Upper lobe of left lung (tissue), 6 donors: Measurements from ENCODE around the gene CUEDC1. TPM values are rescaled to one million over a fixed set of nuclear protein-coding genes. Genes with fewer than 3 reads are reported as not detected.
A peak's percentile ranks its signal among the peaks of the same experiment; 100 is the strongest.

ENCODE experiments used
- ATAC-seq, 2 donors: fragments of 200-7000 bp; cut with Tn5 transposase; one replicate each; pipeline ENCODE4 v1.9.1; 2022; ENCODE audit warnings: mild to moderate bottlenecking in 2 of 2, moderate library complexity in 2 of 2; ENCODE audit not compliant: low FRiP score in 2 of 2
- DNase-seq, 2 donors: peaks; one replicate each; pipeline ENCODE4 v3.0.0-alpha.2; 2019 to 2020
- H3K27ac ChIP-seq, 4 donors: fragments of 200-600 bp; sonication (generic); one replicate each; pipeline ENCODE4 v1.5.1; 2016 to 2019
- H3K27me3 ChIP-seq, 4 donors: fragments of 200-600 bp; sonication (generic); one replicate each; pipeline ENCODE4 v1.5.1; 2017 to 2019
- H3K36me3 ChIP-seq, 4 donors: fragments of 200-600 bp; sonication (generic); one replicate each; pipeline ENCODE4 v1.5.1; 2016 to 2019
- H3K4me1 ChIP-seq, 4 donors: fragments of 200-600 bp; sonication (generic); one replicate each; pipeline ENCODE4 v1.5.1; 2018 to 2019
- H3K4me3 ChIP-seq, 4 donors: fragments of 200-600 bp; sonication (generic); one replicate each; pipeline ENCODE4 v1.5.1; 2017 to 2019; ENCODE audit warnings: mild to moderate bottlenecking in 2 of 4, moderate library complexity in 1 of 4
- H3K9me3 ChIP-seq, 4 donors: fragments of 200-600 bp; sonication (generic); one replicate each; pipeline ENCODE4 v1.5.1; 2018 to 2019
- EP300 ChIP-seq, 4 donors: sonication (generic); formaldehyde crosslinking; IDR thresholded peaks; one replicate each; pipeline ENCODE4 v1.5.1; 2017; ENCODE audit warnings: antibody characterized with exemption in 4 of 4, control low read depth in 2 of 4
- POLR2A ChIP-seq, 4 donors: fragments of 450-650 bp; IDR thresholded peaks; one replicate each; pipeline ENCODE4 v1.5.1; 2016 to 2017; ENCODE audit warnings: antibody characterized with exemption in 4 of 4, mild to moderate bottlenecking in 2 of 4
- POLR2AphosphoS5 ChIP-seq, 2 donors: sonication (generic); formaldehyde crosslinking; IDR thresholded peaks; one replicate each; pipeline ENCODE4 v1.5.1; 2017; ENCODE audit warnings: antibody characterized with exemption in 2 of 2
- whole genome bisulfite sequencing, 2 donors: methylation state at CpG; one replicate each; pipeline ENCODE4 v1.1.5; 2017 to 2018; 5-methylcytosine and 5-hydroxymethylcytosine counted together
- total RNA-seq, 6 donors: library from RNA; depleted of rRNA in 4 of 6; stranded (reverse); fragments of >200 nt in 4 of 6; gene quantifications; one replicate each; pipeline versions ENCODE4 v1.1.0 to v1.2.1, GENCODE V29; 2016 to 2021
- TF ChIP-seq, protein P1 (sequence below), 6 experiments: fragments of 450-650 bp in 4 of 6; fragments of 200-600 bp in 2 of 6; sonication (generic) in 2 of 6; IDR thresholded peaks; one replicate each; pipeline ENCODE4 v1.5.1; 2016 to 2019; ENCODE audit warnings: antibody characterized with exemption in 6 of 6
- donor health status: DM: no; HTN: no; CAD: no; lungs with moderate emphysema.
- donor health status: DM: no; HTN: yes; CAD: no; lungs with severe emphysema.

CUEDC1 gene
- total RNA-seq, 6 donors from 2014 or later, result 33.3 to 119 (median 54.4) TPM

DNA sequence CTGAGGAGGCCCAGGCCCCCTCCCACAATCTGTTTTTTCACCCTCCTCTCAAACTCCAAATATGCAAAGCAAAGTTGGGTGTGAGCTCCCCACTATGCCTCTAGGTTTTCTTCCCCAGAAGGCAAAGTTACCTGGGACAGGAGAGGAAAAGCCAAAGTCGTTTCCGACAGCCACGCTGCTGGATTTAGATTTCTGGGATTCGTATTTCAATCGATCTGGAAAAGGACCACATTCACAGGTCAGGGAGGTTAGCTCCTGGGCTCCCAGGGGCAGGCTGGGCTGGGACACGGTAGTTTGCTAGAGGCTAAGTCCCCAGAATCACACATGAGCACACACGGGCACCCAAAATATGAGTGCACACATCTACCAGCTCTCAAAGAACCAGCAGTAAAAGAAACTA, 84.1 kb downstream of the CUEDC1 start:
- no peaks in the 10 kb centered on the region for H3K9me3 ChIP-seq
- TF ChIP-seq, protein P1, sequence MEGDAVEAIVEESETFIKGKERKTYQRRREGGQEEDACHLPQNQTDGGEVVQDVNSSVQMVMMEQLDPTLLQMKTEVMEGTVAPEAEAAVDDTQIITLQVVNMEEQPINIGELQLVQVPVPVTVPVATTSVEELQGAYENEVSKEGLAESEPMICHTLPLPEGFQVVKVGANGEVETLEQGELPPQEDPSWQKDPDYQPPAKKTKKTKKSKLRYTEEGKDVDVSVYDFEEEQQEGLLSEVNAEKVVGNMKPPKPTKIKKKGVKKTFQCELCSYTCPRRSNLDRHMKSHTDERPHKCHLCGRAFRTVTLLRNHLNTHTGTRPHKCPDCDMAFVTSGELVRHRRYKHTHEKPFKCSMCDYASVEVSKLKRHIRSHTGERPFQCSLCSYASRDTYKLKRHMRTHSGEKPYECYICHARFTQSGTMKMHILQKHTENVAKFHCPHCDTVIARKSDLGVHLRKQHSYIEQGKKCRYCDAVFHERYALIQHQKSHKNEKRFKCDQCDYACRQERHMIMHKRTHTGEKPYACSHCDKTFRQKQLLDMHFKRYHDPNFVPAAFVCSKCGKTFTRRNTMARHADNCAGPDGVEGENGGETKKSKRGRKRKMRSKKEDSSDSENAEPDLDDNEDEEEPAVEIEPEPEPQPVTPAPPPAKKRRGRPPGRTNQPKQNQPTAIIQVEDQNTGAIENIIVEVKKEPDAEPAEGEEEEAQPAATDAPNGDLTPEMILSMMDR (IDR thresholded peaks at IDR 0.05), result no peak
- TF ChIP-seq EP300 (IDR thresholded peaks at IDR 0.05) (no peak), POLR2A (IDR thresholded peaks at IDR 0.05) (no peak), POLR2AphosphoS5 (IDR thresholded peaks at IDR 0.05) (no peak)
- ATAC-seq (no peak), DNase-seq (no peak)
- no peak overlapping the region for H3K4me3 ChIP-seq
- H3K27ac ChIP-seq, result no peak overlapping the region
- peaks cover 7 to 39% (median 34%) of the 10 kb centered on the region in 4 donors for H3K36me3 ChIP-seq
- 93 to 95% methylated on average over 7 of the region's 7 CpGs for WGBS, 2 donors
- H3K27me3 ChIP-seq, result no peaks in the 10 kb centered on the region
- H3K4me1 ChIP-seq, result peaks cover 50 to 59% (median 58%) of the 10 kb centered on the region in 4 donors

DNA sequence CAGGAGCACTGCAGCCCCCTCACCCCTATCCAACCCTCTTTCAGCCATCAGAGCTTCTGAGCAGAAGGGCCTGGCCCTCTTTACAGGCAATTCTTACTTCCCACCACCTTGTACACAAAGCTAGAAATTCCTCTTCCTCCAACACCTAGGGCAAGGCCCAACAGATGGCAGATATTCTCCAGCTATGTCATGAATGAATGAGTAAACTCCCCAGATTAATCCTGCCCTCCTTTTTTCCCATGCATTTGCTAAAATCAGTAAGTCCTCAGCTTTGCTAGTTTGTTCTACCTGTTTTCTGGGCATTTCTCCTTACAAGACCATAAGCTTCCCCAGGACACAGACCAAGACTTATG, 85.0 kb downstream of the CUEDC1 start:
- H3K9me3 ChIP-seq, result no peaks in the 10 kb centered on the region
- no peaks in the 10 kb centered on the region for H3K27me3 ChIP-seq
- TF ChIP-seq POLR2A (IDR thresholded peaks at IDR 0.05), result no peak
- TF ChIP-seq POLR2AphosphoS5 (IDR thresholded peaks at IDR 0.05), result no peak
- TF ChIP-seq, protein P1 (IDR thresholded peaks at IDR 0.05), result no peak
- no peak for TF ChIP-seq EP300 (IDR thresholded peaks at IDR 0.05)
- H3K36me3 ChIP-seq, result peaks cover 7 to 43% (median 35%) of the 10 kb centered on the region in 4 donors
- ATAC-seq, result no peak
- no peak for DNase-seq
- H3K27ac ChIP-seq, result no peak overlapping the region
- H3K4me1 ChIP-seq, result peaks cover 42 to 51% (median 49%) of the 10 kb centered on the region in 4 donors
- H3K4me3 ChIP-seq, result no peak overlapping the region

DNA sequence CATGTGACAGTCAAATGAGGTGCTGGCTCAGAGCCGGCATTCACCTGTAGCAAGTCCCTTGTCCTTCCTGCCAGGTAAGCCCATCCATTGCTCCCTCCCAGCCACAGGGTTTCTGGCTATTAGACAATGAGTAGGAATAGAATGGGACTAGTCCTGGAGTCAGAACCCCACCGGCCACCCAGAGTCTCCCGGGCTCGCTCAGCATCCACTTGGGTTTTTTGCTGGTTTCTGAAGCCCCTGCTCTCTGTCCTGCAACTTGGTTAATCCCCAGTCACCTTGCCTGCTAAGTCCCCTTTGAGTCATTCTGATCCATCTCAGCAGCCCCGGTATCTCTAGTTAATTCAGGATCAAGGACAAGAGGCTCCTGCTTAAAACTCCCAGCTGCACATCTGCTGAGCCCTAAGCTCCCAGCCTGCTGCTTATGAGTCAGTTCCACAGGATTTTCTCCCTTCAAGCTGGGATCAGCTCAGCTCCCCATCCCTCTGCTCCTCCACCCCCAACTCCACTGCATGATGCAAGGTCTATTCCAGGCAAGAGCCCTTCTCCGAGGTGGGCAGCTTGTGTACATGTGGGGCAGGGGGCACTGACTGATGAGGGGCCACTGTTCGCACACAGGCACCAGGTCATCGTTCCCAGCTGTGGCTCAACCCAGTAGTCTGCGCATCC, 85.5 kb downstream of the CUEDC1 start:
- H3K4me1 ChIP-seq, result peaks cover 37 to 46% (median 44%) of the 10 kb centered on the region in 4 donors
- TF ChIP-seq EP300 (IDR thresholded peaks at IDR 0.05) (no peak), POLR2AphosphoS5 (IDR thresholded peaks at IDR 0.05) (no peak), POLR2A (IDR thresholded peaks at IDR 0.05) (no peak)
- TF ChIP-seq, protein P1 (IDR thresholded peaks at IDR 0.05), result no peak
- DNase-seq (no peak), ATAC-seq (no peak)
- H3K9me3 ChIP-seq, result no peaks in the 10 kb centered on the region
- H3K36me3 ChIP-seq, result peaks cover 7 to 43% (median 35%) of the 10 kb centered on the region in 4 donors
- no peak overlapping the region for H3K4me3 ChIP-seq
- no peaks in the 10 kb centered on the region for H3K27me3 ChIP-seq
- 93 to 95% methylated on average over 8 to 9 of the region's 9 CpGs for whole genome bisulfite sequencing, 2 donors
- no peak overlapping the region for H3K27ac ChIP-seq

DNA sequence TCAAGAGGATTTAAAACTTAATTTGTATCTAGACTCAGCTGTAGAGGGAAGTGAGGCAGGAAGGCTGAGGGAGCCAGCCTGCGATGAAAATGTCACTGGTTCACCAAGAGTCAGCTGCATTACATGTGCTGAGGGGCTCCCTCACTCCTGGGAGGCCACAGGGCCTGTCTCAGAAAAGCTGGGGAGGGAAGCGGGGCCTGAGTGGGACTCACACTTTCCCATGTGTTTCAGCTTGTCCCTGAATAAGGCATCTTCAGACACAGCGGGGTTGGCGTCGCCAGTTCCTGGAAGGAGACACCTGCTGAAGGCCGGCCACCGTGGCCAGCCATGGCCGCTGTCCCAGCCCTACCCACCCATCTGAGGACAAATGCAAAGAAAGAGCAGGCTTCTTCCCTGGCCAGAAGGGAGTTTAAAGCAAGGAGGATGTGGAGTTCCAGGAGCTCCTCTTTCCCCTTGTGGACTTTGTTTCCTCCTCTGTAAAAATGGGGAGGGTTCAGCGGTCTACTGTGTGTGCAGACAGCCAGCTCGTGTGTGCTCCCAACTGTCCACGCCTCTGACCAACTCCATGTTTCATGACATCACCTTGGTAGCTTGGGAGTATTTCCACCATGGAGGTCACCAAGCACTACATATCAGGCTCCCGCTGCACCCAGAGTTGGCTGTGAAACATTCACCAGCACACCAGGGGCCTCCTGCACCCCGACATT, 86.1 kb downstream of the CUEDC1 start:
- ATAC-seq (no peak), DNase-seq (no peak)
- Histone ChIP-seq H3K36me3 (peaks cover 7 to 43% (median 35%) of the 10 kb centered on the region in 4 donors), H3K4me3 (no peak overlapping the region), H3K27ac (peak overlapping the region; percentile 41 to 81 (median 68)), H3K9me3 (no peaks in the 10 kb centered on the region), H3K27me3 (no peaks in the 10 kb centered on the region), H3K4me1 (peaks cover 30 to 39% (median 37%) of the 10 kb centered on the region in 4 donors)
- 74 to 77% methylated on average over 12 to 13 of the region's 13 CpGs for WGBS, 2 donors
- TF ChIP-seq EP300 (IDR thresholded peaks at IDR 0.05) (no peak), POLR2AphosphoS5 (IDR thresholded peaks at IDR 0.05) (no peak), POLR2A (IDR thresholded peaks at IDR 0.05) (no peak)
- TF ChIP-seq, protein P1 (IDR thresholded peaks at IDR 0.05), result no peak
